ENCODE data around the gene OR2T27. TPM values are rescaled to one million over a fixed set of nuclear protein-coding genes. Genes with fewer than 3 reads are reported as not detected.

The OR2T27 gene
- total and polyA plus RNA-seq, 2 donors from 2014 or later, result not detected

DNA sequence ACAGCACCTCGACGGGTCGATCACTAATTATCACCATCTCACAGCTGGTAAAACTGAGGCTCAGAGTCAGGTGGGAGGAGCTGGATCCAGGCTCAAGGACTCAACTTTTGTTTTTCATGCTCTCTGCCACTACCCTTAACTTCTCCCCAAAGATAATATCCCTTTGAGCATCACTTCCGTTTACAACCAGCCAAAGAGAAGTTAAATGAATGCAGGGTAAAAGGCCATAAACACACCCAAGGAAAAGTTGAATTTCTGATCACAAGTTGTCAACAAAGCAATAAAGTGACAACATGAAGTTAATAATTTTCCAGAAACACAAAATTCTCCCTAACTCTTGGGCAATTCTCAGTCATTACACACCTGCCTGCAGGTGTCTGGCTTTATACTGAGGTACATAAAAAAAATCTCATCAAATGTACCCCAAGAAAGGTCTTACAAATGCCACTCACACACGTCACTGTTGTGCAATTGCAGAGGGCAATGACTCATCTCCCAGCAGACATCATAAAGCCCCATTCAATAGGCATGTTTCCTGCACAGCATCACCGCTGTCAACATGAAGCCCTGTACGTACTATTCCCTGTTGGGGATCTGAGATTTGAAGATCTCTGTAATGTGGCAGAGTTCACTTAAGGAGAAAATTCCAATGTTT, 23.8 kb downstream of the OR2T27 start:
- intact Hi-C loops (cut with DNase I), result no loop called here
- Histone ChIP-seq H3K27me3 (ENCODE audit: control insufficient read depth, insufficient read depth, low read length) (no peaks in the 10 kb centered on the region), H3K4me1 (ENCODE audit: control insufficient read depth in 2 of 3, insufficient read depth in 2 of 3, low read depth in 1 of 3, low read length in 3 of 3) (no peaks in the 10 kb centered on the region), H3K4me3 (ENCODE audit: low read length in 3 of 3) (no peak overlapping the region), H3K9me3 (ENCODE audit: control insufficient read depth in 2 of 3, insufficient read depth in 1 of 3, low read length in 3 of 3) (no peaks in the 10 kb centered on the region), H3K36me3 (ENCODE audit: control insufficient read depth in 2 of 3, insufficient read depth in 3 of 3, low read length in 3 of 3) (no peaks in the 10 kb centered on the region), H3K27ac (ENCODE audit: low read depth in 2 of 2, low read length in 2 of 2) (no peak overlapping the region), H3K9ac (ENCODE audit: low read length in 3 of 3) (no peak overlapping the region)
- TF ChIP-seq, protein P1, sequence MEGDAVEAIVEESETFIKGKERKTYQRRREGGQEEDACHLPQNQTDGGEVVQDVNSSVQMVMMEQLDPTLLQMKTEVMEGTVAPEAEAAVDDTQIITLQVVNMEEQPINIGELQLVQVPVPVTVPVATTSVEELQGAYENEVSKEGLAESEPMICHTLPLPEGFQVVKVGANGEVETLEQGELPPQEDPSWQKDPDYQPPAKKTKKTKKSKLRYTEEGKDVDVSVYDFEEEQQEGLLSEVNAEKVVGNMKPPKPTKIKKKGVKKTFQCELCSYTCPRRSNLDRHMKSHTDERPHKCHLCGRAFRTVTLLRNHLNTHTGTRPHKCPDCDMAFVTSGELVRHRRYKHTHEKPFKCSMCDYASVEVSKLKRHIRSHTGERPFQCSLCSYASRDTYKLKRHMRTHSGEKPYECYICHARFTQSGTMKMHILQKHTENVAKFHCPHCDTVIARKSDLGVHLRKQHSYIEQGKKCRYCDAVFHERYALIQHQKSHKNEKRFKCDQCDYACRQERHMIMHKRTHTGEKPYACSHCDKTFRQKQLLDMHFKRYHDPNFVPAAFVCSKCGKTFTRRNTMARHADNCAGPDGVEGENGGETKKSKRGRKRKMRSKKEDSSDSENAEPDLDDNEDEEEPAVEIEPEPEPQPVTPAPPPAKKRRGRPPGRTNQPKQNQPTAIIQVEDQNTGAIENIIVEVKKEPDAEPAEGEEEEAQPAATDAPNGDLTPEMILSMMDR (IDR thresholded peaks at IDR 0.05; ENCODE audit: borderline replicate concordance, extremely low read depth, insufficient read depth), result no peak
- FAIRE-seq (no peak), DNase-seq (no peak)

DNA sequence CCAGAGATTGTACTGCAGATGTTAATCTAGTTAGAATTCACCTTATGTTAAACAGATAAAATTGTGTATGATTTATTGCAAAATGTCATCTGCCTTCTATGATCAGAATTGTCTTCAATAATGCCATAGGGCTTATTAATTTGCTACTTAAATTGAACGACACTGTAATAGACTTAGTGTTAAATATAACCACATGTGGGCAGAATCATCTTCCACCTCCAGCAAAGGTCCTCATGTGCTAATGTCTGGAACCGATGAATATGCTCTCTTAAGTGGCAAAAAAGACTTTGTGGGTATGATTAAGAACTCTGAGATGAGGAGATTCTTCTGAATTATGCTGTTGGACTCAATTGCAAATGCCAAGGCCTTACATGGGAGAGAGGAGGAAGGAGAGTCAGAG, 24.8 kb downstream of the OR2T27 start:
- H3K9ac ChIP-seq (ENCODE audit: low read length in 3 of 3), result no peak overlapping the region
- intact Hi-C loops (cut with DNase I), result no loop called here
- H3K4me1 ChIP-seq (ENCODE audit: control insufficient read depth in 2 of 3, insufficient read depth in 2 of 3, low read depth in 1 of 3, low read length in 3 of 3), result no peaks in the 10 kb centered on the region
- no peak overlapping the region for H3K27ac ChIP-seq (ENCODE audit: low read depth in 2 of 2, low read length in 2 of 2)
- FAIRE-seq (no peak), DNase-seq (no peak)
- H3K36me3 ChIP-seq (ENCODE audit: control insufficient read depth in 2 of 3, insufficient read depth in 3 of 3, low read length in 3 of 3), result no peaks in the 10 kb centered on the region
- no peaks in the 10 kb centered on the region for H3K9me3 ChIP-seq (ENCODE audit: control insufficient read depth in 2 of 3, insufficient read depth in 1 of 3, low read length in 3 of 3)
- TF ChIP-seq, protein P1 (IDR thresholded peaks at IDR 0.05; ENCODE audit: borderline replicate concordance, extremely low read depth, insufficient read depth), result no peak
- H3K4me3 ChIP-seq (ENCODE audit: low read length in 3 of 3), result no peak overlapping the region
- no peaks in the 10 kb centered on the region for H3K27me3 ChIP-seq (ENCODE audit: control insufficient read depth, insufficient read depth, low read length)

DNA sequence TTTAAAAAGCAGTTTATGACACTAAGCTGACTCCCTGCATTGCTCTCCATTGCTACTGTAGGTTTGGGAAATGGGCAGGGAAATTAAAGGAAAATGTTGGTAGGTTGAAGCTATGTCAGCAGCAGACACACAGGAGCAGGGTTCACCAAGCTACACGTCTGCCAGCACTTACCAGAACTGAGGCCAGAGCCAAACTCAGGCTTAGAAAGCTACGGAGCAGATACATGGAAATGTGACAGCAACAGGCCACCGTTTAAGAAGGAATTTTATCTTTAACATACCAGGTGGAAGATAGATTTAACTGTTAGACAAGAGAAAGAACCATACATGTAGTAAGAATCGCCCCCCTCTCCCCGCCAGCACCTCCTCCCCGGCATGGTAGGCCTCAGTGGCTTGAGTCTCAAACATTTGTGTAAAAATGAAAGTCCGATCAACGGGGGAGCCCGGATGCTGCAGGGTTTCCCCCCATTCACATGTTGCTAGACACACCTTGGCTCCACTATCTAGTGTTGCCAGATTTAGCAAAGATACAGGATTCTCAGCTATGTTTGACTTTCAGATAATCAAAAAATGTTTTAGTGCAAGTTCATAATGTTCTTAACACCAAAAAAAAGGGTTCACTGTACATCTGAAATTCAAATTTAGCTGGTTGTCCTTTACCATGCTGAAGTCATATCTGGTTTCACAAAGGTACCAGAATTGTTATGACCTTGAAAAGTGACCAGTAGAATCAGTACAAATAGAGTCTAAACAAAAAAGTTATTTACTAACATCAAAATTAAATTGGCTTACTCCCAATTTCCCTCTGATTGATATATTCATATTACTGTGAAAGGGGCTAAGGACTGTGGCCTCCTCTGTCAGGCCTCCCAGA, 27.1 kb downstream of the OR2T27 start:
- no peaks in the 10 kb centered on the region for H3K36me3 ChIP-seq (ENCODE audit: control insufficient read depth in 2 of 3, insufficient read depth in 3 of 3, low read length in 3 of 3)
- TF ChIP-seq, protein P1 (IDR thresholded peaks at IDR 0.05; ENCODE audit: borderline replicate concordance, extremely low read depth, insufficient read depth), result no peak
- H3K9me3 ChIP-seq (ENCODE audit: control insufficient read depth in 2 of 3, insufficient read depth in 1 of 3, low read length in 3 of 3), result no peaks in the 10 kb centered on the region
- no peak overlapping the region for H3K27ac ChIP-seq (ENCODE audit: low read depth in 2 of 2, low read length in 2 of 2)
- DNase-seq (no peak), FAIRE-seq (no peak)
- intact Hi-C loops (cut with DNase I), result no loop called here
- H3K4me3 ChIP-seq (ENCODE audit: low read length in 3 of 3), result no peak overlapping the region
- no peaks in the 10 kb centered on the region for H3K27me3 ChIP-seq (ENCODE audit: control insufficient read depth, insufficient read depth, low read length)
- no peak overlapping the region for H3K9ac ChIP-seq (ENCODE audit: low read length in 3 of 3)
- H3K4me1 ChIP-seq (ENCODE audit: control insufficient read depth in 2 of 3, insufficient read depth in 2 of 3, low read depth in 1 of 3, low read length in 3 of 3), result no peaks in the 10 kb centered on the region

Data from kidney (tissue), 14 donors.